ENCODE data around the gene ZNF776. TPM values are rescaled to one million over a fixed set of nuclear protein-coding genes. Genes with fewer than 3 reads are reported as not detected.
A peak's percentile ranks its signal among the peaks of the same experiment; 100 is the strongest.

ZNF776 gene
- total RNA-seq, 2 donors from 2014 or later = 4.3 to 8.8 TPM

DNA sequence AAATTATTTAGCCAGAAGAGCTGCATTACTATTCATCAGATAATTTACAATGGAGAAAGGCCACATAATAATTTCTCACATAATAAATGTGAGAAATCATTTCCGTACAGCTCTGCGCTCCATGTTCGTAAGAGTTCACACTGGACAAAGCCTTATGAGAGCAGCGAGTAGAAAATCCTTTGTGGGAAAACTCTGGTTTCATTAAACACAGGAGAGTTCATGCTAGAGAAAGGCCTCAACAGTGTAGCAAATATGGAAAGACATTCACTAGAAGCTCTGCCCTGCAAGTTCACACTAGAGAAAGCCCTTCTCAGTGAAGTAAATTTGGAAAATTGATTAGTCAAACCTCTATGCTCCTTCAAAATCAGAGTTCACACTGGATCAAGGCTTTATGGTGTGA is 8.4 kb downstream of the ZNF776 start:
- H3K9me3 ChIP-seq = peaks cover 0 to 67% (median 0%) of the 10 kb centered on the region in 3 donors
- no peak overlapping the region for H3K27ac ChIP-seq
- no peak overlapping the region for H3K4me3 ChIP-seq

DNA sequence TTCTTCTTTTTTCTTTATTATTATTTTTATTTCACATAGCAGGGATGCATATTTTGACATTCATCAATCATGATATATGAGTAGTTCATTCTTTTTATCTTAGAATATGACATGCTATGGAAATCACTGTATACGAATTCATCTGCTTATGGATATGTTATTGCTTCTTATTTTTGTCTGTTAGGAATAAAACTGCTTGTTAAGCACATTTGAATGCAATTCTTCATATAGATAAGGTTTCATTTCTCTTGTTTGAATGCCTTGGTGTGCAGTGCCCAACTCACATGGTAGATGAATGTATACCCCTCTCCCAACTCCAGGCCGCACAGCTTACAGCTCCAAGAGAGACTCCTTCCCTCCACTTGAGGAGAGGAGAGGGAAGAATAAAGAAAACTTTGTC is 11.3 kb downstream of the ZNF776 start:
- WGBS, 2 donors = 93 to 96% methylated on average over 2 of the region's 2 CpGs
- H3K4me1 ChIP-seq = no peaks in the 10 kb centered on the region
- DNase-seq (no peak), ATAC-seq (no peak)
- no peaks in the 10 kb centered on the region for H3K27me3 ChIP-seq
- no peak overlapping the region for H3K4me3 ChIP-seq
- no peak overlapping the region for H3K27ac ChIP-seq
- peaks cover 0 to 46% (median 0%) of the 10 kb centered on the region in 3 donors for H3K9me3 ChIP-seq
- TF ChIP-seq, protein P1, sequence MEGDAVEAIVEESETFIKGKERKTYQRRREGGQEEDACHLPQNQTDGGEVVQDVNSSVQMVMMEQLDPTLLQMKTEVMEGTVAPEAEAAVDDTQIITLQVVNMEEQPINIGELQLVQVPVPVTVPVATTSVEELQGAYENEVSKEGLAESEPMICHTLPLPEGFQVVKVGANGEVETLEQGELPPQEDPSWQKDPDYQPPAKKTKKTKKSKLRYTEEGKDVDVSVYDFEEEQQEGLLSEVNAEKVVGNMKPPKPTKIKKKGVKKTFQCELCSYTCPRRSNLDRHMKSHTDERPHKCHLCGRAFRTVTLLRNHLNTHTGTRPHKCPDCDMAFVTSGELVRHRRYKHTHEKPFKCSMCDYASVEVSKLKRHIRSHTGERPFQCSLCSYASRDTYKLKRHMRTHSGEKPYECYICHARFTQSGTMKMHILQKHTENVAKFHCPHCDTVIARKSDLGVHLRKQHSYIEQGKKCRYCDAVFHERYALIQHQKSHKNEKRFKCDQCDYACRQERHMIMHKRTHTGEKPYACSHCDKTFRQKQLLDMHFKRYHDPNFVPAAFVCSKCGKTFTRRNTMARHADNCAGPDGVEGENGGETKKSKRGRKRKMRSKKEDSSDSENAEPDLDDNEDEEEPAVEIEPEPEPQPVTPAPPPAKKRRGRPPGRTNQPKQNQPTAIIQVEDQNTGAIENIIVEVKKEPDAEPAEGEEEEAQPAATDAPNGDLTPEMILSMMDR (IDR thresholded peaks at IDR 0.05) = no peak
- no peak for TF ChIP-seq POLR2A (IDR thresholded peaks at IDR 0.05)
- peaks cover 18 to 25% of the 10 kb centered on the region in 2 donors for H3K36me3 ChIP-seq (replicated peaks in 1 of 2; ENCODE audit: insufficient read depth in 1 of 2, low read depth in 2 of 2)
- intact Hi-C loops (cut with DNase I) = no loop called here

More for the DNA sequence above, 8.4 kb downstream of the ZNF776 start:
- TF ChIP-seq POLR2A (IDR thresholded peaks at IDR 0.05) = no peak
- TF ChIP-seq, protein P1 (IDR thresholded peaks at IDR 0.05) = no peak
- WGBS, 2 donors = 81 to 99% methylated on average over 4 of the region's 4 CpGs
- Histone ChIP-seq H3K27me3 (no peaks in the 10 kb centered on the region), H3K36me3 (replicated peaks in 1 of 2; ENCODE audit: insufficient read depth in 1 of 2, low read depth in 2 of 2) (peaks cover 37 to 39% of the 10 kb centered on the region in 2 donors), H3K4me1 (no peaks in the 10 kb centered on the region)
- no peak for ATAC-seq
- DNase-seq = no peak
- intact Hi-C loops (cut with DNase I) = no loop called here

DNA sequence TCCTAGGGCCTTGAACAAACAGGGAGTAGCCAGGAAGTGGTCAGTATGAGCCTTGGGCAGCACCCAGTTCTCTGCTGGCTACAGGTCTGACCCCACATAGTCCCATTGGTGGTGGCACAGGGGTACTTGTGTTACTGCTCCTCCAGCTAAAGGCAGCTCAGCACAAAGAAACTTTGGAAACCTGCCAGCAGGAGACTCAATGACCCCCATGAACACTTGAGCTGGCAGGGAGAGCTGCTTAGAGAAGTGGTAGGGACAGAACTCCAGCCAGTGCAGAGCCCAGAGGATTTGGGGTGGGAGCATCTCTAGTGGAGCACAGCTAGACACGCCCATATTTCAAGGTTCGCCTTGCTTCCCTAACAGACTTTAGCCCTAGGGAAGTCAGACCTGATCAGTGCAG is 12.5 kb downstream of the ZNF776 start:
- H3K4me3 ChIP-seq = no peak overlapping the region
- TF ChIP-seq, protein P1 (IDR thresholded peaks at IDR 0.05) = no peak
- TF ChIP-seq POLR2A (IDR thresholded peaks at IDR 0.05) = no peak
- H3K27ac ChIP-seq = no peak overlapping the region
- H3K36me3 ChIP-seq (replicated peaks in 1 of 2; ENCODE audit: insufficient read depth in 1 of 2, low read depth in 2 of 2) = peaks cover 6 to 17% of the 10 kb centered on the region in 2 donors
- H3K4me1 ChIP-seq = no peaks in the 10 kb centered on the region
- no peak for ATAC-seq
- intact Hi-C loops (cut with DNase I) = no loop called here
- WGBS, 2 donors = 94 to 100% methylated on average over 1 to 2 of the region's 2 CpGs
- no peaks in the 10 kb centered on the region for H3K27me3 ChIP-seq
- DNase-seq = no peak
- peaks cover 0 to 35% (median 0%) of the 10 kb centered on the region in 3 donors for H3K9me3 ChIP-seq

DNA sequence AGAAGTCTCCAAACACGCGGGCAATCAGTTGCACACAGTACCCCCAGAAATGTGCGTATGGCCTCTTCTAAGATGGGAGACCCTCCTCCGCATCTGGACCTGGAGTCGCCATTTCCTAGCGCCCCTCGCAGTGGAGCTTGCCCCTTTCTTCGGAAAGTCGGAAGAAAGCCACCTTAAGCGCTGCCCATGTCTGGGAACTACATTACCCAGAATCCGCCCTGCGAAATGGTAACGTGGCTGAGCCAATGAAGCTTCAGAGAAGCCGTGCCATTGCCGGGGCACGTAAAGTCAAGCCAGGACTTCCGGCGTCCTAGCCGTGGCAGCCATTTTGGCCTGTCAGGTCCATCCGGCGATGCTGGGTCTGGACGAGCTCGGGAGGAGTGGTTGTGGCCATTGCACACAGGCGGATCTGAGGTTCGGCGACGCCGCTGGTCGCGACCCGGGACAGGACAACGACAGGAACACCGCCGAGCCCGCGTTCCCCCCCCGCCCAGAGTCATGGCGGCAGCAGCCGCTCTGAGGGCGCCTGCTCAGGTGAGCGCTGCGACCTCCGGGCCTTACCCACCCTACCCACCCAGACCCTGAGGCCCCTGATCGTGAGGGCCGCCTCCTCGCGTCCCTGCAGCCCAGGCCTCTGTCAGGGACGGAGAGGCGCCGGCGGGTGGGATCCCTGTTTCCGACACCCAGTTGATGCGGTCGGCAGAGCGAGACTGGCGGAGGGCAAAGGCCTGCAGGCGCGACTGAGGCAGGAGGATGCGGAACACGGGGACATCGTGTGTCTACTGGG is 22.9 kb downstream of the ZNF776 start, which contains the start of gene ZNF586:
ZNF586 (plus strand) TSS at position 332 of the 787 bp plus-strand sequence; CDS start at position 499, 167 bp downstream.
- Histone ChIP-seq H3K4me3 (peak within 1 kb of the TSS; percentile 64 to 74), H3K27ac (peak within 1 kb of the TSS in 3 of 4 donors; percentile 52 to 78 (median 53)), H3K36me3 (replicated peaks in 1 of 2; ENCODE audit: insufficient read depth in 1 of 2, low read depth in 2 of 2) (no peaks in the 10 kb centered on the region), H3K4me1 (peaks cover 8% of the 10 kb centered on the region), H3K9me3 (peaks cover 0 to 23% (median 0%) of the 10 kb centered on the region in 3 donors), H3K27me3 (no peaks in the 10 kb centered on the region)
- TF ChIP-seq, protein P1 (IDR thresholded peaks at IDR 0.05) = no peak
- peak in 2 of 3 donors; percentile 49 to 52 for TF ChIP-seq POLR2A (IDR thresholded peaks at IDR 0.05)
- ATAC-seq (peak; percentile 99), DNase-seq (peak; percentile 86 to 94 (median 88))
- intact Hi-C loops (cut with DNase I) = no loop called here
- 3 to 8% methylated on average over 22 to 55 of the region's 61 CpGs for WGBS, 2 donors

All from body of pancreas (tissue), 4 donors.